NCI-H1417 (cell line): ENCODE data around the gene CAVIN2.
"Not testable (repeated sequence)": the region's sequence is repeated elsewhere in the genome, so short reads cannot be mapped to it uniquely, and the experiment has no call there.

Experiments
- DNase-seq, 3 experiments: peaks; one replicate each; lab custom pipeline; 2025; lab: John Stamatoyannopoulos, UW

CAVIN2 gene

GRCh38 chr2:191800874-191801273 lies 46.0 kb downstream of the CAVIN2 start:
- no peak for DNase-seq

GRCh38 chr2:191799526-191799925 lies 47.4 kb downstream of the CAVIN2 start:
- DNase-seq, result no peak

- peak in 2 of 3 experiments; percentile 55 to 92 for DNase-seq
Observed at GRCh38 chr2:191797942-191798876, 48.7 kb downstream of the CAVIN2 start.

- DNase-seq, result peak in 2 of 3 experiments; percentile 22 to 77
Observed at GRCh38 chr2:191797500-191797899, 49.4 kb downstream of the CAVIN2 start.

- no peak for DNase-seq
Observed at GRCh38 chr2:191795715-191796114, 51.2 kb downstream of the CAVIN2 start.

- DNase-seq, result no peak
Observed at GRCh38 chr2:191791953-191792560, 54.8 kb downstream of the CAVIN2 start.

GRCh38 chr2:191790737-191791136 lies 56.2 kb downstream of the CAVIN2 start:
- no peak for DNase-seq

GRCh38 chr2:191789796-191790195 lies 57.1 kb downstream of the CAVIN2 start:
- no peak for DNase-seq

- no peak for DNase-seq
Observed at GRCh38 chr2:191786694-191787093, 60.2 kb downstream of the CAVIN2 start.

- DNase-seq, result not testable (repeated sequence)
Observed at GRCh38 chr2:191785651-191786050, 61.2 kb downstream of the CAVIN2 start.
